Measurements from ENCODE around the gene PRICKLE1.

DNA sequence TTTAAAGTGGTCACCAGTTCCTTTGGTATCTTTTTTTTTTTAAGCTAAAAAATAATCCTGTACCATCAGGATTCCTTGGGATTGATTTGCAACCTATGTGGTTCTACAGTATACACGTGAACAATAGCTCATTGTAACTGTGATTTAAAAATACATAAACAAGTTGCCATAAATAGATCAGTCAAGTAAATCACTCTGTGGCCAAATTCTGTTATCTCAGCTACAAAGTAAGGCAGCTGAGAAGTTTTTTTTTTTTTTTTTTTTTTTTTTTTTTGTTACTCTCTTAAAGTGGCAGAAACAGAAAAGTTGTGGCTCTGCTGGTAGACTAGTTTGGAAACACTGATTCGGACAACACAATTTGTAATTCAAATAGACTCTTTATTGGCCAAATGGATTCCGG, 104.5 kb downstream of the PRICKLE1 start:
- TF ChIP-seq, protein P1, sequence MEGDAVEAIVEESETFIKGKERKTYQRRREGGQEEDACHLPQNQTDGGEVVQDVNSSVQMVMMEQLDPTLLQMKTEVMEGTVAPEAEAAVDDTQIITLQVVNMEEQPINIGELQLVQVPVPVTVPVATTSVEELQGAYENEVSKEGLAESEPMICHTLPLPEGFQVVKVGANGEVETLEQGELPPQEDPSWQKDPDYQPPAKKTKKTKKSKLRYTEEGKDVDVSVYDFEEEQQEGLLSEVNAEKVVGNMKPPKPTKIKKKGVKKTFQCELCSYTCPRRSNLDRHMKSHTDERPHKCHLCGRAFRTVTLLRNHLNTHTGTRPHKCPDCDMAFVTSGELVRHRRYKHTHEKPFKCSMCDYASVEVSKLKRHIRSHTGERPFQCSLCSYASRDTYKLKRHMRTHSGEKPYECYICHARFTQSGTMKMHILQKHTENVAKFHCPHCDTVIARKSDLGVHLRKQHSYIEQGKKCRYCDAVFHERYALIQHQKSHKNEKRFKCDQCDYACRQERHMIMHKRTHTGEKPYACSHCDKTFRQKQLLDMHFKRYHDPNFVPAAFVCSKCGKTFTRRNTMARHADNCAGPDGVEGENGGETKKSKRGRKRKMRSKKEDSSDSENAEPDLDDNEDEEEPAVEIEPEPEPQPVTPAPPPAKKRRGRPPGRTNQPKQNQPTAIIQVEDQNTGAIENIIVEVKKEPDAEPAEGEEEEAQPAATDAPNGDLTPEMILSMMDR (conservative IDR thresholded peaks at IDR 0.05 in 1 of 2, IDR thresholded peaks at IDR 0.05 in 1 of 2; ENCODE audit: extremely low read depth in 1 of 2, insufficient read depth in 1 of 2, low read depth in 1 of 2, low read length in 2 of 2): no peak
- TF ChIP-seq EZH2 (IDR thresholded peaks at IDR 0.05; ENCODE audit: borderline replicate concordance, low read length): no peak
